Measurements from ENCODE around the gene SFT2D1.

The SFT2D1 gene

GRCh38 chr6:166338854-166339253 is 3.5 kb downstream of the SFT2D1 start:
- H3K4me1 ChIP-seq (ENCODE audit: control insufficient read depth in 5 of 5, insufficient read depth in 5 of 5, low read length in 5 of 5), result peaks cover 6 to 72% (median 49%) of the 10 kb centered on the region in 5 donors

GRCh38 chr6:166336847-166337246 is 5.5 kb downstream of the SFT2D1 start:
- no peaks in the 10 kb centered on the region for H3K9me3 ChIP-seq (ENCODE audit: control insufficient read depth in 5 of 5, low read length in 5 of 5)
- H3K27ac ChIP-seq (ENCODE audit: low read depth, low read length), result peak overlapping the region; percentile 0
- peaks cover 9 to 82% (median 51%) of the 10 kb centered on the region in 5 donors for H3K4me1 ChIP-seq (ENCODE audit: control insufficient read depth in 5 of 5, insufficient read depth in 5 of 5, low read length in 5 of 5)
- H3K9ac ChIP-seq (ENCODE audit: low read length in 5 of 5), result peak overlapping the region in 1 of 5 donors; percentile 9
- H3K36me3 ChIP-seq (ENCODE audit: control insufficient read depth in 5 of 5, insufficient read depth in 5 of 5, low read length in 5 of 5), result peaks cover 0 to 35% (median 20%) of the 10 kb centered on the region in 5 donors
- H3K4me3 ChIP-seq (ENCODE audit: low read depth in 1 of 5, low read length in 5 of 5), result no peak overlapping the region
- no peaks in the 10 kb centered on the region for H3K27me3 ChIP-seq (ENCODE audit: control insufficient read depth in 5 of 5, insufficient read depth in 4 of 5, low read length in 5 of 5)

More at GRCh38 chr6:166338854-166339253, 3.5 kb downstream of the SFT2D1 start:
- Histone ChIP-seq H3K9ac (ENCODE audit: low read length in 5 of 5) (no peak overlapping the region), H3K4me3 (ENCODE audit: low read depth in 1 of 5, low read length in 5 of 5) (no peak overlapping the region), H3K27me3 (ENCODE audit: control insufficient read depth in 5 of 5, insufficient read depth in 4 of 5, low read length in 5 of 5) (no peaks in the 10 kb centered on the region), H3K27ac (ENCODE audit: low read depth, low read length) (no peak overlapping the region), H3K36me3 (ENCODE audit: control insufficient read depth in 5 of 5, insufficient read depth in 5 of 5, low read length in 5 of 5) (peaks cover 0 to 35% (median 20%) of the 10 kb centered on the region in 5 donors), H3K9me3 (ENCODE audit: control insufficient read depth in 5 of 5, low read length in 5 of 5) (no peaks in the 10 kb centered on the region)

GRCh38 chr6:166335378-166336302 is 6.7 kb downstream of the SFT2D1 start:
- Histone ChIP-seq H3K9ac (ENCODE audit: low read length in 5 of 5) (no peak overlapping the region), H3K9me3 (ENCODE audit: control insufficient read depth in 5 of 5, low read length in 5 of 5) (no peaks in the 10 kb centered on the region), H3K27me3 (ENCODE audit: control insufficient read depth in 5 of 5, insufficient read depth in 4 of 5, low read length in 5 of 5) (no peaks in the 10 kb centered on the region), H3K4me3 (ENCODE audit: low read depth in 1 of 5, low read length in 5 of 5) (no peak overlapping the region), H3K27ac (ENCODE audit: low read depth, low read length) (no peak overlapping the region), H3K4me1 (ENCODE audit: control insufficient read depth in 5 of 5, insufficient read depth in 5 of 5, low read length in 5 of 5) (peaks cover 5 to 74% (median 44%) of the 10 kb centered on the region in 5 donors), H3K36me3 (ENCODE audit: control insufficient read depth in 5 of 5, insufficient read depth in 5 of 5, low read length in 5 of 5) (peaks cover 0 to 35% (median 20%) of the 10 kb centered on the region in 5 donors)

GRCh38 chr6:166334878-166335277 is 7.5 kb downstream of the SFT2D1 start:
- peaks cover 6 to 71% (median 40%) of the 10 kb centered on the region in 5 donors for H3K4me1 ChIP-seq (ENCODE audit: control insufficient read depth in 5 of 5, insufficient read depth in 5 of 5, low read length in 5 of 5)

GRCh38 chr6:166333172-166333995 is 9.0 kb downstream of the SFT2D1 start:
- Histone ChIP-seq H3K4me1 (ENCODE audit: control insufficient read depth in 5 of 5, insufficient read depth in 5 of 5, low read length in 5 of 5) (peaks cover 6 to 56% (median 31%) of the 10 kb centered on the region in 5 donors), H3K27me3 (ENCODE audit: control insufficient read depth in 5 of 5, insufficient read depth in 4 of 5, low read length in 5 of 5) (no peaks in the 10 kb centered on the region), H3K36me3 (ENCODE audit: control insufficient read depth in 5 of 5, insufficient read depth in 5 of 5, low read length in 5 of 5) (peaks cover 0 to 43% (median 24%) of the 10 kb centered on the region in 5 donors), H3K9me3 (ENCODE audit: control insufficient read depth in 5 of 5, low read length in 5 of 5) (no peaks in the 10 kb centered on the region), H3K4me3 (ENCODE audit: low read depth in 1 of 5, low read length in 5 of 5) (no peak overlapping the region), H3K27ac (ENCODE audit: low read depth, low read length) (no peak overlapping the region), H3K9ac (ENCODE audit: low read length in 5 of 5) (peak overlapping the region in 2 of 5 donors; percentile 19 to 42)

More at GRCh38 chr6:166334878-166335277, 7.5 kb downstream of the SFT2D1 start:
- Histone ChIP-seq H3K9me3 (ENCODE audit: control insufficient read depth in 5 of 5, low read length in 5 of 5) (no peaks in the 10 kb centered on the region), H3K27ac (ENCODE audit: low read depth, low read length) (no peak overlapping the region), H3K4me3 (ENCODE audit: low read depth in 1 of 5, low read length in 5 of 5) (no peak overlapping the region), H3K27me3 (ENCODE audit: control insufficient read depth in 5 of 5, insufficient read depth in 4 of 5, low read length in 5 of 5) (no peaks in the 10 kb centered on the region), H3K36me3 (ENCODE audit: control insufficient read depth in 5 of 5, insufficient read depth in 5 of 5, low read length in 5 of 5) (peaks cover 0 to 35% (median 20%) of the 10 kb centered on the region in 5 donors), H3K9ac (ENCODE audit: low read length in 5 of 5) (no peak overlapping the region)

- Histone ChIP-seq H3K9ac (ENCODE audit: low read length in 5 of 5) (no peak overlapping the region), H3K27me3 (ENCODE audit: control insufficient read depth in 5 of 5, insufficient read depth in 4 of 5, low read length in 5 of 5) (no peaks in the 10 kb centered on the region), H3K9me3 (ENCODE audit: control insufficient read depth in 5 of 5, low read length in 5 of 5) (no peaks in the 10 kb centered on the region), H3K36me3 (ENCODE audit: control insufficient read depth in 5 of 5, insufficient read depth in 5 of 5, low read length in 5 of 5) (peaks cover 0 to 43% (median 26%) of the 10 kb centered on the region in 5 donors), H3K4me3 (ENCODE audit: low read depth in 1 of 5, low read length in 5 of 5) (no peak overlapping the region), H3K27ac (ENCODE audit: low read depth, low read length) (no peak overlapping the region), H3K4me1 (ENCODE audit: control insufficient read depth in 5 of 5, insufficient read depth in 5 of 5, low read length in 5 of 5) (peaks cover 6 to 44% (median 25%) of the 10 kb centered on the region in 5 donors)
Observed at GRCh38 chr6:166331503-166332415, 10.6 kb downstream of the SFT2D1 start.

- H3K27ac ChIP-seq (ENCODE audit: low read depth, low read length), result no peak overlapping the region
- H3K27me3 ChIP-seq (ENCODE audit: control insufficient read depth in 5 of 5, insufficient read depth in 4 of 5, low read length in 5 of 5), result no peaks in the 10 kb centered on the region
- no peak overlapping the region for H3K9ac ChIP-seq (ENCODE audit: low read length in 5 of 5)
- peaks cover 0 to 43% (median 35%) of the 10 kb centered on the region in 5 donors for H3K36me3 ChIP-seq (ENCODE audit: control insufficient read depth in 5 of 5, insufficient read depth in 5 of 5, low read length in 5 of 5)
- no peaks in the 10 kb centered on the region for H3K9me3 ChIP-seq (ENCODE audit: control insufficient read depth in 5 of 5, low read length in 5 of 5)
- no peak overlapping the region for H3K4me3 ChIP-seq (ENCODE audit: low read depth in 1 of 5, low read length in 5 of 5)
- H3K4me1 ChIP-seq (ENCODE audit: control insufficient read depth in 5 of 5, insufficient read depth in 5 of 5, low read length in 5 of 5), result peaks cover 6 to 32% (median 23%) of the 10 kb centered on the region in 5 donors
Observed at GRCh38 chr6:166330612-166331011, 11.7 kb downstream of the SFT2D1 start.

GRCh38 chr6:166325383-166326042 is 16.8 kb downstream of the SFT2D1 start:
- no peak overlapping the region for H3K27ac ChIP-seq (ENCODE audit: low read depth, low read length)
- H3K27me3 ChIP-seq (ENCODE audit: control insufficient read depth in 5 of 5, insufficient read depth in 4 of 5, low read length in 5 of 5), result no peaks in the 10 kb centered on the region
- no peaks in the 10 kb centered on the region for H3K9me3 ChIP-seq (ENCODE audit: control insufficient read depth in 5 of 5, low read length in 5 of 5)
- no peak overlapping the region for H3K9ac ChIP-seq (ENCODE audit: low read length in 5 of 5)
- no peak overlapping the region for H3K4me3 ChIP-seq (ENCODE audit: low read depth in 1 of 5, low read length in 5 of 5)
- H3K36me3 ChIP-seq (ENCODE audit: control insufficient read depth in 5 of 5, insufficient read depth in 5 of 5, low read length in 5 of 5), result peaks cover 19 to 68% (median 52%) of the 10 kb centered on the region in 5 donors
- peaks cover under 1 to 3% (median 2%) of the 10 kb centered on the region in 5 donors for H3K4me1 ChIP-seq (ENCODE audit: control insufficient read depth in 5 of 5, insufficient read depth in 5 of 5, low read length in 5 of 5)

GRCh38 chr6:166323395-166323794 is 18.9 kb downstream of the SFT2D1 start:
- peaks cover 25 to 70% (median 57%) of the 10 kb centered on the region in 5 donors for H3K36me3 ChIP-seq (ENCODE audit: control insufficient read depth in 5 of 5, insufficient read depth in 5 of 5, low read length in 5 of 5)
- H3K27me3 ChIP-seq (ENCODE audit: control insufficient read depth in 5 of 5, insufficient read depth in 4 of 5, low read length in 5 of 5), result no peaks in the 10 kb centered on the region
- H3K9me3 ChIP-seq (ENCODE audit: control insufficient read depth in 5 of 5, low read length in 5 of 5), result no peaks in the 10 kb centered on the region
- H3K4me3 ChIP-seq (ENCODE audit: low read depth in 1 of 5, low read length in 5 of 5), result no peak overlapping the region
- no peaks in the 10 kb centered on the region for H3K4me1 ChIP-seq (ENCODE audit: control insufficient read depth in 5 of 5, insufficient read depth in 5 of 5, low read length in 5 of 5)
- H3K9ac ChIP-seq (ENCODE audit: low read length in 5 of 5), result no peak overlapping the region
- H3K27ac ChIP-seq (ENCODE audit: low read depth, low read length), result no peak overlapping the region

Data from subcutaneous abdominal adipose tissue (tissue), 5 donors.